A549 (cell line): Measurements from ENCODE around the gene KRT17. TPM values are rescaled to one million over a fixed set of nuclear protein-coding genes. Genes with fewer than 3 reads are reported as not detected.

Source experiments
- ATAC-seq, 2 experiments: fragments of 200-7000 bp in 1 of 2; fragments of >200 bp in 1 of 2; cut with Nextera tagmentation in 1 of 2; cut with Tn5 transposase in 1 of 2; 3 replicates each; pipeline versions ENCODE4 v1.8.0 to v1.9.1; 2018 to 2020; ENCODE audit warnings: mild to moderate bottlenecking in 1 of 2, moderate library complexity in 1 of 2
- CTCF ChIA-PET: fragments of 300-600 bp; sonication (Branson Sonifier 250); formaldehyde crosslinking; extraction: SDS; loops from one replicate; lab custom pipeline; 2021; ENCODE audit warnings: antibody characterized with exemption, inconsistent platforms; lab: Yijun Ruan, JAX
- POLR2A ChIA-PET: fragments of 350-600 bp; formaldehyde crosslinking; extraction: SDS; loops from one replicate; lab custom pipeline; 2021; ENCODE audit warnings: antibody characterized with exemption, inconsistent platforms; lab: Yijun Ruan, JAX
- DNase-seq, 2 experiments: peaks; one replicate each; pipeline versions ENCODE4 v3.0.0 to v3.0.0-alpha.2; 2011 to 2016; ENCODE audit warnings: low read depth in 1 of 2, low spot score in 1 of 2
- FAIRE-seq: peaks from 2 replicates; lab custom pipeline; 2011; peaks lifted over from hg19 to GRCh38; lab: Jason Lieb, UNC
- H3K27ac ChIP-seq, 2 experiments: fragments of >200 bp; sonication (Bioruptor Twin); formaldehyde crosslinking; 3 replicates each; pipeline ENCODE4 v1.5.1; 2016 to 2017
- H3K4me1 ChIP-seq: fragments of >200 bp; sonication (Bioruptor Twin); formaldehyde crosslinking; 3 replicates; pipeline ENCODE4 v1.6.1; 2016
- H3K4me2 ChIP-seq: fragments of >200 bp; sonication (Bioruptor Twin); formaldehyde crosslinking; 3 replicates; pipeline ENCODE4 v1.6.1; 2016
- H3K4me3 ChIP-seq: fragments of >200 bp; sonication (Bioruptor Twin); formaldehyde crosslinking; 3 replicates; pipeline ENCODE4 v1.5.1; 2016
- H3K9me3 ChIP-seq: fragments of >200 bp; sonication (Bioruptor Twin); formaldehyde crosslinking; 3 replicates; pipeline ENCODE4 v1.6.1; 2016
- CBX8 ChIP-seq: fragments of 200-600 bp; sonication (generic); IDR thresholded peaks from 2 replicates; pipeline ENCODE4 v1.6.1; 2016
- CEBPB ChIP-seq, 2 experiments: fragments of >200 bp in 1 of 2; sonication (Bioruptor Twin) in 1 of 2; formaldehyde crosslinking in 1 of 2; IDR thresholded peaks; 2 replicates each; pipeline ENCODE4 v1.6.1; 2012 to 2016
- EHF ChIP-seq: fragments of 250-450 bp; sonication (Bioruptor Pico); IDR thresholded peaks from 2 replicates; pipeline ENCODE4 v1.5.0; 2020; ENCODE audit warnings: mild to moderate bottlenecking
- FOSB ChIP-seq: fragments of 250-450 bp; sonication (Bioruptor Pico); IDR thresholded peaks from 2 replicates; pipeline ENCODE4 v1.5.0; 2020; ENCODE audit warnings: mild to moderate bottlenecking, moderate library complexity
- HEYL ChIP-seq: fragments of 250-450 bp; sonication (Bioruptor Pico); IDR thresholded peaks from 2 replicates; pipeline ENCODE4 v1.8.0; 2021; ENCODE audit warnings: mild to moderate bottlenecking, moderate library complexity
- JUNB ChIP-seq: fragments of >200 bp; sonication (Bioruptor Twin); formaldehyde crosslinking; IDR thresholded peaks from 2 replicates; pipeline ENCODE4 v1.6.1; 2016
- MAZ ChIP-seq: fragments of 150-350 bp; IDR thresholded peaks from 2 replicates; pipeline ENCODE4 v1.6.1; 2014; ENCODE audit warnings: antibody characterized with exemption, low read depth, low read length, borderline replicate concordance
- MYC ChIP-seq: IDR thresholded peaks from 2 replicates; pipeline ENCODE4 v1.6.1; 2012; ENCODE audit warnings: mild to moderate bottlenecking, inconsistent platforms, low read length, improper control_type of control experiment, borderline replicate concordance
- PHF8 ChIP-seq: fragments of 200-600 bp; sonication (generic); IDR thresholded peaks from 2 replicates; pipeline ENCODE4 v1.6.1; 2016; ENCODE audit warnings: low read depth, mild to moderate bottlenecking, antibody characterized with exemption, moderate library complexity, borderline replicate concordance
- POLR2AphosphoS2 ChIP-seq: conservative IDR thresholded peaks from 2 replicates; pipeline ENCODE4 v1.6.1; 2012; ENCODE audit warnings: low read length, improper control_type of control experiment, inconsistent platforms
- RAD21 ChIP-seq, 2 experiments: fragments of >200 bp in 1 of 2; sonication (Bioruptor Twin) in 1 of 2; formaldehyde crosslinking in 1 of 2; IDR thresholded peaks in 1 of 2; conservative IDR thresholded peaks in 1 of 2; 2 replicates in 1 of 2; 3 replicates in 1 of 2; pipeline ENCODE4 v1.6.1; 2012 to 2018; ENCODE audit warnings: inconsistent platforms in 1 of 2
- RARB ChIP-seq: fragments of 250-450 bp; sonication (Bioruptor Pico); IDR thresholded peaks from 2 replicates; pipeline ENCODE4 v1.8.0; 2021; ENCODE audit warnings: mild to moderate bottlenecking, moderate library complexity
- SMC3 ChIP-seq: fragments of >200 bp; sonication (Bioruptor Twin); formaldehyde crosslinking; IDR thresholded peaks from 3 replicates; pipeline ENCODE4 v1.6.1; 2018; ENCODE audit warnings: inconsistent platforms
- ZNF302 ChIP-seq: fragments of 250-450 bp; sonication (Bioruptor Pico); IDR thresholded peaks from 2 replicates; pipeline ENCODE4 v1.9.0; 2021; ENCODE audit warnings: inconsistent platforms, mild to moderate bottlenecking, moderate library complexity
- WGBS: methylation state at CpG from one replicate; pipeline ENCODE4 v1.1.6; 2017; ENCODE audit errors: missing lambda C conversion rate; 5-methylcytosine and 5-hydroxymethylcytosine counted together
- polyA plus RNA-seq, 4 experiments: library from polyadenylated mRNA; depleted of rRNA in 3 of 4; stranded (reverse); fragments of >200 nt; fragmentation: RNase III in 1 of 4; extraction: RNeasy Plus Mini Kit Qiagen cat#74134 plus additional on column Dnase treatment in 1 of 4; gene quantifications; 2 replicates in 3 of 4; 3 replicates in 1 of 4; pipeline ENCODE4 v1.2.3, GENCODE V29; 2011 to 2017
- TF ChIP-seq, protein P1 (sequence below): IDR thresholded peaks from 2 replicates; pipeline ENCODE4 v1.6.1; 2012
- TF ChIP-seq, protein P2 (sequence below): fragments of 250-450 bp; sonication (Bioruptor Pico); IDR thresholded peaks from 2 replicates; pipeline ENCODE4 v1.5.0; 2020; ENCODE audit warnings: low read depth, mild to moderate bottlenecking, moderate library complexity
- TF ChIP-seq, protein P3 (sequence below): IDR thresholded peaks from 2 replicates; pipeline ENCODE4 v1.6.1; 2012
- TF ChIP-seq, protein P4 (sequence below): IDR thresholded peaks from 2 replicates; pipeline ENCODE4 v1.6.1; 2012; ENCODE audit warnings: low read depth, borderline replicate concordance

The KRT17 gene
- polyA plus RNA-seq, 2 of the 4 experiments (the other 2 are of a cell fraction) = 0.43 to 1.2 TPM

DNA sequence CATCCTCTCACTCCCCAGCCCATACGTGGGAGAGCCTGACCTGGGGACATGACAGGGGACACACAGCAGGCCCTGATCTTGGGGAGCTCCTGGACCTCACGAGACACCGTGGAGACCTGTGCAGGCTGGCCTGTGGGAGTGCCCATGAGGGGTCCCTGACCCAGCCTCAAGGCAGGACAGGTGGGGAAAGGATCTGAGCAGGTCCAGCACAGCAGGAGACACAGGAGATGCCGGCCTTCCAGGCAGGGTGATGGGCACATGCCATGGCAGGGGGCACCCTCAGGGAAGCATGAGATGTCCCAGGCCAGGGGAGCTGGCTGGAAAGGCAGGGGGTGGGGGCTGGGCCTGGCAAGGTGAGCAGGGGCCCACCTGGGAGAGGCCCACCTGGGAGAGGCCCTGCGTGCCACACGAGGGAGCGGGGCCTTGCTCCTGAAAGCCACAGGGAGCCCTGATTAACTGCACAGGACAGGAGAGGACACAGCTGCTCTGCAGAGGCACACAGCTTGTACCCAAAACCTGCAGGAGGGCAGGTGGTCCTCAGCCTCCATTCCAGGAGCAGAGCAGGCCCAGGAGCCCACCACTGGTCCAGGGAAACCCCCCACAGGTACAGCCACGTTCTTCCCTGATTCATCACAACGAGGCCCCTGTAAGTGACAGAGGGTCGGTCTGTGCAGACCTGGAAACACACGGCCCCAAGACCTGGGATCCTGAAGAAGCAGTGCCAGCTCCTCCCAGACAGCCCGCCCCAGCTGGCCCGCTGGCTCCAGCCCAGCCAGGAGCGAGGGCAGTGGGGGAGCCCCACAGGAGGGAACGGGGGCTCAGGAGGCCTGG is 26.6 kb upstream of the KRT17 start:
- peaks cover 55% of the 10 kb centered on the region for H3K4me1 ChIP-seq
- ChIA-PET POLR2A (interaction anchor here (0.7 to 1.1 kb wide), 3 partner anchors 37 to 102 kb away, joined by 3 to 4 read pairs (median 3); partner anchors contain the start of gene EIF1), CTCF (interaction anchor here (0.6 to 18.4 kb wide), 14 partner anchors 10 to 1389 kb away, joined by 3 to 678 read pairs (median 28); partner anchors contain the start of genes KRT19 and KRT9)
- ATAC-seq (no peak), FAIRE-seq (no peak), DNase-seq (no peak)
- TF ChIP-seq PHF8 (no peak), ZNF302 (CRISPR knock-in tag) (no peak), CEBPB (IDR thresholded peaks at IDR 0.05) (no peak), POLR2AphosphoS2 (no peak), EHF (CRISPR knock-in tag) (no peak), RAD21 (conservative IDR thresholded peaks at IDR 0.05 in 1 of 2, IDR thresholded peaks at IDR 0.05 in 1 of 2) (no peak), RARB (CRISPR knock-in tag) (no peak), MAZ (no peak), MYC (no peak), FOSB (no peak), CBX8 (no peak), JUNB (no peak), SMC3 (no peak)
- TF ChIP-seq, protein P1, sequence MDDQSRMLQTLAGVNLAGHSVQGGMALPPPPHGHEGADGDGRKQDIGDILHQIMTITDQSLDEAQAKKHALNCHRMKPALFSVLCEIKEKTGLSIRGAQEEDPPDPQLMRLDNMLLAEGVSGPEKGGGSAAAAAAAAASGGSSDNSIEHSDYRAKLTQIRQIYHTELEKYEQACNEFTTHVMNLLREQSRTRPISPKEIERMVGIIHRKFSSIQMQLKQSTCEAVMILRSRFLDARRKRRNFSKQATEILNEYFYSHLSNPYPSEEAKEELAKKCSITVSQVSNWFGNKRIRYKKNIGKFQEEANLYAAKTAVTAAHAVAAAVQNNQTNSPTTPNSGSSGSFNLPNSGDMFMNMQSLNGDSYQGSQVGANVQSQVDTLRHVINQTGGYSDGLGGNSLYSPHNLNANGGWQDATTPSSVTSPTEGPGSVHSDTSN = no peak
- TF ChIP-seq, protein P2, sequence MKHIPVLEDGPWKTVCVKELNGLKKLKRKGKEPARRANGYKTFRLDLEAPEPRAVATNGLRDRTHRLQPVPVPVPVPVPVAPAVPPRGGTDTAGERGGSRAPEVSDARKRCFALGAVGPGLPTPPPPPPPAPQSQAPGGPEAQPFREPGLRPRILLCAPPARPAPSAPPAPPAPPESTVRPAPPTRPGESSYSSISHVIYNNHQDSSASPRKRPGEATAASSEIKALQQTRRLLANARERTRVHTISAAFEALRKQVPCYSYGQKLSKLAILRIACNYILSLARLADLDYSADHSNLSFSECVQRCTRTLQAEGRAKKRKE (CRISPR knock-in tag) = no peak
- H3K27ac ChIP-seq = peak overlapping the region; percentile 34 to 60; a peak in 5 of 6 replicates
- WGBS = 99% methylated on average over 8 of the region's 15 CpGs
- no peak overlapping the region for H3K4me2 ChIP-seq
- H3K9me3 ChIP-seq = no peaks in the 10 kb centered on the region
- H3K4me3 ChIP-seq = no peak overlapping the region

DNA sequence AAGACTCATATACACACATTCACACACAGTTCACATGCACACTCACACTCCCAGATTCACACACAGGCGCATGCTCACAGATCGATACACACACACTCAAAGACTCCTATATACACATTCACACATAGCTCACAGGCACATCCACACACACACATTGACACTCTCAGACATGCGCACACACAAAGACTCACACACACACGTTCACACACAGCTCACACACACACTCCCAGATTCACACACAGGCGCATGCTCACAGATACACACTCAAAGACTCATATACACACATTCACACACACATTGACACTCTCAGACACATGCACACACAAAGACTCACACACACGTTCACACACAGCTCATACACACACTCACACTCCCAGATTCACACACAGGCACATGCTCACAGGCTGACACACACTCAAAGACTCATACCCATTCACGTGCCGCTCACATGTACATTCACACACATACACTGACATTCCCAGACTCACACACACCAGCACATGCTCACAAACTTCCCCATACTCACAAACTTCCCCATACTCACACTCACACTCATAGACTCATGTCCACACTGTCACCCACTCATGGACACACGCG is 25.6 kb upstream of the KRT17 start:
- Histone ChIP-seq H3K4me2 (no peak overlapping the region), H3K9me3 (no peaks in the 10 kb centered on the region), H3K27ac (no peak overlapping the region; a peak in 1 of 6 replicates), H3K4me3 (no peak overlapping the region), H3K4me1 (peaks cover 54% of the 10 kb centered on the region)
- ChIA-PET POLR2A (interaction anchor here (0.7 to 1.1 kb wide), 2 partner anchors 38 to 39 kb away, joined by 3 read pairs; partner anchors contain the start of gene EIF1), CTCF (interaction anchor here (0.6 to 18.4 kb wide), 24 partner anchors 9 to 858 kb away, joined by 3 to 678 read pairs (median 16); partner anchors contain the start of genes EIF1, KRT14, KRT17 and KRT9)
- no peak for TF ChIP-seq CBX8
- TF ChIP-seq, protein P3, sequence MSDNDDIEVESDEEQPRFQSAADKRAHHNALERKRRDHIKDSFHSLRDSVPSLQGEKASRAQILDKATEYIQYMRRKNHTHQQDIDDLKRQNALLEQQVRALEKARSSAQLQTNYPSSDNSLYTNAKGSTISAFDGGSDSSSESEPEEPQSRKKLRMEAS = no peak
- no peak for TF ChIP-seq HEYL (CRISPR knock-in tag)
- TF ChIP-seq, protein P4, sequence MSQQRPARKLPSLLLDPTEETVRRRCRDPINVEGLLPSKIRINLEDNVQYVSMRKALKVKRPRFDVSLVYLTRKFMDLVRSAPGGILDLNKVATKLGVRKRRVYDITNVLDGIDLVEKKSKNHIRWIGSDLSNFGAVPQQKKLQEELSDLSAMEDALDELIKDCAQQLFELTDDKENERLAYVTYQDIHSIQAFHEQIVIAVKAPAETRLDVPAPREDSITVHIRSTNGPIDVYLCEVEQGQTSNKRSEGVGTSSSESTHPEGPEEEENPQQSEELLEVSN = no peak
- 88% methylated on average over 10 of the region's 10 CpGs for WGBS
- DNase-seq (no peak), ATAC-seq (no peak), FAIRE-seq (peak; percentile 70)
